ENCODE results near the gene PANX2.

- TF ChIP-seq POLR2AphosphoS5 (IDR thresholded peaks at IDR 0.05; ENCODE audit: borderline replicate concordance, low read depth, low read length) (no peak), EZH2 (IDR thresholded peaks at IDR 0.05) (no peak), FOXP2 (optimal IDR thresholded peaks at IDR 0.05; ENCODE audit: control extremely low read depth, extremely low read length, insufficient read depth) (no peak)
These were observed 22.1 kb downstream of the PANX2 start for GRCh38 chr22:50192436-50193204.

Measured in SK-N-MC (cell line).